GM19455 (cell line): ENCODE data around the gene TSHR.
"Not testable (repeated sequence)": the region's sequence is repeated elsewhere in the genome, so short reads cannot be mapped to it uniquely, and the experiment has no call there.

Experiments used
- ATAC-seq: cut with Tn5 transposase; IDR thresholded peaks from one replicate; pipeline ENCODE4 v1.9.1; 2021; ENCODE audit not compliant: unreplicated experiment

TSHR gene

DNA sequence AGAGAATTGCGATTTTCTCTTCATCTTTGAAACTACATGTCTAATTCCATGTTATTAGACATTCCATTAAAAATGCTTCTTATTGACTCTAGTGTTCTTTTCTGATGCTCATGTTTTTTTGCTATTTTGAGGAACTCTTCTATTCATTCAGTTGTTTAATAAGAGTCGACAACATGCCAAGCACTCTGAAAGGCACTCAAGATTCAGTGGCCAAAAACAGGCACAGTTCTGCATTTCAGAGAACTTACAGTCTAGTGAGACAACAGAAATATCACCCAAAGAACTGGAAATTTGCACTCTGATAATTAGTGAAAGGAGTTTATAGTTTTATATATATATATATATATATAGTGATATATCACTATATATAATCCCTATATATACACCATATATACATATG is 111.7 kb downstream of the TSHR start:
- ATAC-seq = no peak

DNA sequence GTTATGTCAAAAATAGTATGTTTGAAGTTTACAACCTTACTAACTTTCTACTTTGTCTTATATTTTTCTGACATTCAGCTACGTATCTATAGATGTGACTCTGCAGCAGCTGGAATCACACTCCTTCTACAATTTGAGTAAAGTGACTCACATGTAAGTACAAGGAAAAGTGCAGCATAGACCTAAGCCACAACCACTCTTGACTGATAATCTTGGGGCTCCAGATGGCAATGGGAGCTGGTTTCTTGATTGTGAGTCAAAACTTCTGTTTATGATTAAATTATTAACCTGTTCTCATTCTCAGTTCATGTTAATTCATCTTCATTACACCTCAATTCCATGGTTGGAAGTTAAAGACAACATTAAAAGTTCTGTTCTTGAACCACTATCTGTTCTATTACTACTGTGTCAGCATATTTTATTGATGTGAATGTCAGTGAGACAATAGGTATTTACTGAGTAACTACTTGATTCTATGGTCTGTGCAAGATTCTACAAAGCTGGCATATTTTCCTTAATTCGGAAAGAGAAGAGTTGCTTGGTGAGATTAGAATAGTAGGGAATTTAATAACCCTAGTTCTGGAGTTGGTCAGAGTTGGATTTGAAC is 112.9 kb downstream of the TSHR start:
- ATAC-seq = no peak

DNA sequence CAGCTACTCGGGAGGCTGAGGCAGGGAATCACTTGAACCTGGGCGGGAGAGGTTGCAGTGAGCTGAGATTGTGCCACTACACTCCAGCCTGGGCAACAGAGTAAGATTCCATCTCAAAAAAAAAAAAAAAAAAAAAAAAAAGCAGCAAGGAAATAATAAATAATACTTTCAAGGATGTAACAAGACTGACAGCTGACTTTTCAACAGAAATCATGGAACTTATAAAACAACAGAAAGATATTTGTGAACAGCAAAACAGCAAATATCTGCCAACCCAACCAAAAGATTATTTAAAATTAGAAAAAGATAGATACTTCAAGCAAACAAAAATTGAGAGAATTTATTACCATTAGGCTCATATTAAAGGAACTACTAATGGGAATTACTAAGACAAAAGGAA is 115.1 kb downstream of the TSHR start:
- ATAC-seq = no peak

DNA sequence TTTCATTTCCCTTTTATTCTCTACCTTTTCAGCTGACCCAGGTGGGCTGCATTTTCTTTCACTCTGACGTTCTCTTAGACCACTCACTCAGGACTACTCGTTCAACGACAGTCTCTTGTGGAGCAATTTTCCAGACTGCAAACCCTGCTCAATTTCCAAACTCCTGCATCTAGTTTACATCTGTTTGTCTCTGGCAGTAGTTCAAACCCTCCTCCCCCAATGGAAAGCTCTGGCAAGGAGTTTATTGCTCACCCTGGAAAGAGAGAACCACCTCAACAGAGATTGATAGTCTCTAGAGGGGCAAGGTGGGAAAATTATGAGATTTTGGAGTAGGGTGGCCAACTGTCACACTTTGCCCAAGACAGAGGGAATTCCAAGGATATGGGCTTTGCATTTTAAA is 130.2 kb downstream of the TSHR start:
- no peak for ATAC-seq

DNA sequence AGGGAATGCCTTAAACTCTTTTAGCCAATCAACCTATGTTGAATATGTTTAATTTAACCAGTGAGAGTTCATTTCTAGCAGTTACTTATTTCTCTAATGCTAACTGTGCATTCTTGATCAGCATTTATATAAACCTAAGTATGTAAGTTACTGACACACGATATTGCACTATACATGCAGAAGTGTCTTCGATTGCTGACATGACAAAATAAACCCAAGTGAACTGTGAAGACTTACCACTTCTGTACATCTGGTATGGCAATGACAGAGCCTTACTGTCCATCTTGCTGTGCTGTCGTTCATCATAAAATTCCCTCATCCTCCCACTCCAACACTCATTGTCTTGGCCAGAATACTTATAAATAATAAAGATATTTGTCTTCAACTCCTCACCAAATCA is 131.8 kb downstream of the TSHR start:
- ATAC-seq = no peak

DNA sequence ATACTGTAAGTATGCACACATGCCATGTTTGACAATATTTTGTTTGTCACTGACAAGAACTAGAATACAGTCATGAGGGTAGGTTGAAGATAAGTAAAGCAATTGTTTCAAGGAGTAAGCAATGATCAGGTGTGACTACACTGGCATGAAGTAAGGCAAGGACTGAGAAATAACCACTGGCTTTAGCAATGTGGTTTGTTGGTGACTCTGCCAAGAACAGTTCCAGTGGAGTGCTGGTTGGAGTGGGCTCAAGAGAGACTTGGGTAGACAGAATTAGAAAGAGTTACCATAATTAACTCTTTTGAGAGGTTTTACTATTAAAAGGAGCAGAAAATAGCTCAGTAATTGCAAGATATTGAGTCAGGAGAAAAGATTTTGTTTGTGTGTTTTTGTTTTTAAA is 135.7 kb downstream of the TSHR start:
- no peak for ATAC-seq

DNA sequence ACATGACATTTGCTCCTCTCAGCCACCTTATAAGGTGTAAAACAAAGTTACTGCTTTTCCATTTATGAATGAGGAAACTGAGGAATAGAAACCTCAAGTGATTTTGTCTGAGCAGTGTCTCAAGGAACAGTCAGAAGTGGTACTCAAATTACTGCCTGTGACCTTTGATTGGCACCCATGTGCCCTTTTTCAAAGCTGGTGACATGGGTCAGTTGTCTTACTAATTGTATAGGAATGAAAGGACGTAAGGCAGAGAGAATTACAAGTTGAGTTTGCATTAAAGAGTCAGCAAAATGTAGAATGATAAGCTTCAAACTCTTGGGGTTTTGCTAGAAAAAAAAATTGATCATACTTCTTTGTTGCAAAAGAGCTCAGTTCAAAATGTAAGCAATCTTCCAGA is 136.2 kb downstream of the TSHR start:
- no peak for ATAC-seq

DNA sequence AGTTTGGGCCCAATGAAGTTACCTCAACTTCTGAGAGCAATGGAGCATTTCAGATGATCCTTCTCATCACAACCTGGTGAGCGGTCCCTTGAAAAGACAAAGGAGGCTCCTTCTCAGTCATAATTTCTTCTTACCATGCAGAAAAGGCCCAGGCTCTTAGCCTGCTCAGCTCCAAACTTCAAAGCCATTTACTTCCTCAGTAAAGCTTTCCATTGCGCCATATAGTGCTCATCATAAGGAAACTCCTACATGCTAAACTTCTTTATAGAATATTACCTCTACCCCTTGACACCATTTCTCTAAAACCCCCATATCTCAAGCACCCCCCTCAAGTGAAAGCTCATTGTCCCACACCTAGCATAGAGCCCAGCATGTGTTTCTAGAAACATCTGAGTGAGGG is 138.2 kb downstream of the TSHR start:
- ATAC-seq = no peak

DNA sequence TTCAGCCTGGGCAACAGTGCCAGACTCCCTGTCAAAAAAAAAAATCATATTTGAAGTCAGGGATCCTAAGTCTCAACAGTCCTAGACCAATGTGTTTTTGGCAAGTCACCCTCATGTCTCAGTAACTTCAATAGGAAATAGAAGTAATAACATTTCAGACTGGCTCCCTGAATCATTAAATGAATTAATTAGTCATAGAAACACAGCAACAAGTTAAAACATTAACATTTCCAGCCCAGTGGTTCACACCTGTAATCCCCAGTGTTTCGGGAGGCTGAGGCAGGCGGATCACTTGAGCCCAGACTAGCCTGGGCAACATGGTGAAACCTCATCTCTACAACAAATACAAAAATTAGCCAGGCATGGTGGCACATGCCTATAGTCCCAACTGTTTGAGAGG is 140.1 kb downstream of the TSHR start:
- ATAC-seq = no peak

DNA sequence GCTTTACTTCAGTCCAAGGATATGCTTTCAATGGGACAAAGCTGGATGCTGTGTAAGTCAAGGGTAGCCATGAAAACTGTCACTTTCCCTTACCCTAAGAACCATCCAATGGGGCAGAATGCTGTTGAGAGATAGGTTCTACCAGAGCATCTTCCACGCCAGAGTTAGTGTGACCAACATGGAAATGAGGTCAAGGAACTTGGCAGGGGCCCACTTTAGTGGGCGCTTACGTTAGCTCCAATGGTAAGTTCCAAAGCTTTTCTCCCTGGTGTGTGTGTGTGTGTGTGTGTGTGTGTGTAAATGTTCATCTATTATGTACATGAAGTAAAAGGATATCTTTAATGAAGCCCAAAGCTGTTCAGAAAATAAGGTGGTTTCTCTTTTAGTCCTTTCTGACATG is 141.2 kb downstream of the TSHR start:
- ATAC-seq = no peak

DNA sequence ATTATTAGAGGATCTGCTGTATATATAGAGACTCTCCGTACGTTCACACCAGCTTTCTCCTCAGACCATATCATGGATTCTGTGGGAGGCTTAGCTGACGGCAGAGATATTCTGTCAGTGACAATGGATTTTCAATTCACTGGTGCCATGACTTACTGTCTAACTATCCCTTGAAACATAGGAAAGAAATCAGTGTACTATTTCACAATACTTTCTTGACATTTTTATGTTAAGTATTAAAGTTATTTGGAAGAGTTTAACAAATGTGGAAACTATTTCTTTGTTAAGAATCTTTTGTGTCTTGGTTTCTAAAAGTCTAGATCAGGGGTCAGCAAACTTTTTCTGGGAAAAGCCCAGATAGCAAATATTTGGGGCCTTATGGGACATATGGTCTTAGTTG is 146.8 kb downstream of the TSHR start:
- no peak for ATAC-seq

DNA sequence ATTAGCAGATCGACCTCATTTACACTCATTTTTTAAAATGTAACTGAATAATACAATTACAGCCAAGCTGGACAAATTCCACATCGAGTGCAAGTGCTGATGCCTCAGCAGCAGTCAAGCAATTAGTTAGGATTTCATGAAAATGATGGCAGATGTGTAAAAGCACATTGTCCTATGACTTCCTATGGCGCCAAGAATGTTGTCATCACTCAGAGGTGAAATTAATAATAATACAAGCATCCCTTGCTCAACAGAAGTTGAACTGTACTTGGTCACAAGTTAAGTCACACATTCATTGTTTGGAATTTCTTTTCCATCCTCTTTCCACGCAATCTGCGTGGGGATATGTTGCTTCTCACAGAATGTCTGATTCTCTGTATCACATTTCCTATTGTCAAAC is 148.0 kb downstream of the TSHR start:
- no peak for ATAC-seq

DNA sequence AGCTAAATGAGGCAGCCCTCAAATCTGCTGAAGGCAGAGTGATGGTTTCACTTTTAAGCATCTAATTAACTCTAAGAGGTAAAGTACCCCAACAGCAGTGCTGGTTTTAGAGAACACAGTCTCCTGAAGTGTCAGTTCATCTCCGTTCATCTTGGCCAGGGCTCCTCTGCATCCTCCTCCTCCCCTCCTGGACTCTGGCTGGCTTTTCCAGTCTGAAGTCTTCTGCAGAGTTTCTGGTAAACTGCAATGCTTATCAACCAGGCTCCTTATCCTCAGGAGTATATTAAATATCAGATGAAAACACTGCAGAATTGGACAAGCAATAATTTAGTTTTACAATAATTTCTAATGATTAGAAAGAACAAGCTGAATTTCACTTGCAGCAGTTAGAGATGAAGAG is 150.0 kb downstream of the TSHR start:
- ATAC-seq = no peak

DNA sequence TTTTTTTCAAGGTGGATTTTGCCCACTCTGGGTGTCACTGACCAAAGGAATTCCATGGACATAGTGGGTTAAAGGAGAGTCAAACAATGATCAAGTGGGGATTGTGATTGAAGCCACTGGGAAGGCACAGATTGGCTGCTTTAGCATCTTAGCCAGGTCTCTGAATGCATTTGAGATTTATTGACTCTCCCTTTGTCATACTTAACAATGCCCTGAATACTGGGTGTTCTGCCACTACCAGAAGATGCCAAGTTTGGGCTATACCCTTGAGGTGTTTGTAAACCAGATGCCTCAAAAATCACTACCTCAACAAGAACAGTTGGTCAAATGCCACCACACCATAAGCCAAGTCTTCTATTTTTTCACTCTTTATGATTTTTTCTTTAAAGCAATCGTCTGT is 150.5 kb downstream of the TSHR start:
- no peak for ATAC-seq

DNA sequence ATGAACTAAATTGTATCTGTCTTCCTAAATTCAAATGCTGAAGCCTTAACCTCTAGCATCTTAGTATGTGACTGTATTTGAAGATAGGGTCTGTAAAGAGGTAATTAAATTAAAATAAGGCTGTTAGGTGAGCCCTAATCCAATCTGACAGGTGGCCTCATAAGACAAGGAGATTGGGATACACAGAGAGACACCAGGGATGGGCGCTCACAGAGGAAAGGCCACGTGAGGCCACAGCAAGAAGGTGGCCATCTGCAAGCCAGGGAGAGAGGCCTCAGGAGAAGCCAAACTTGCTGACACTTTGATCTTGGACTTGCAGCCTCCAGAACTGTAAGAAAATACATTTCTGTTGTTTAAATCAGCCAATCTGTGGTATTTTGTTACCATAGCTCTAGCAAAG is 154.8 kb downstream of the TSHR start:
- no peak for ATAC-seq

DNA sequence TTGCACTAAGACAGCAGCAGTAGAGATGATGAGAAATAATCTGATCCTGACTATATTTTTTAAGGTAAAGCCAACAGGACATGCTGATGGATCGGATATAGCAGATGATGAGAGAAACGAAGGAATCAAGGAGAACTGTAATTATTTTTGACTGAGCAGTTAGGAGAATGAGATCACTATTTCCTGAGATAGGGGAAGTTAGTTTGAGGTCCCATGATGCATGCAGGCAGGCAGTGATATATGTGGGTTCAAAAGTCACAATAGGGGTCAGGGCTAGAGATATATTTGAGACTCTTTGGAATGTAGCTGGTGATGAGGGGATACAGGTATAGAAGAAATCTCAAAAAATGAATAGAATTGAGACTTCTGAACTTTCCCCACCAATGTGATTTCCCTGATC is 157.8 kb downstream of the TSHR start:
- no peak for ATAC-seq

DNA sequence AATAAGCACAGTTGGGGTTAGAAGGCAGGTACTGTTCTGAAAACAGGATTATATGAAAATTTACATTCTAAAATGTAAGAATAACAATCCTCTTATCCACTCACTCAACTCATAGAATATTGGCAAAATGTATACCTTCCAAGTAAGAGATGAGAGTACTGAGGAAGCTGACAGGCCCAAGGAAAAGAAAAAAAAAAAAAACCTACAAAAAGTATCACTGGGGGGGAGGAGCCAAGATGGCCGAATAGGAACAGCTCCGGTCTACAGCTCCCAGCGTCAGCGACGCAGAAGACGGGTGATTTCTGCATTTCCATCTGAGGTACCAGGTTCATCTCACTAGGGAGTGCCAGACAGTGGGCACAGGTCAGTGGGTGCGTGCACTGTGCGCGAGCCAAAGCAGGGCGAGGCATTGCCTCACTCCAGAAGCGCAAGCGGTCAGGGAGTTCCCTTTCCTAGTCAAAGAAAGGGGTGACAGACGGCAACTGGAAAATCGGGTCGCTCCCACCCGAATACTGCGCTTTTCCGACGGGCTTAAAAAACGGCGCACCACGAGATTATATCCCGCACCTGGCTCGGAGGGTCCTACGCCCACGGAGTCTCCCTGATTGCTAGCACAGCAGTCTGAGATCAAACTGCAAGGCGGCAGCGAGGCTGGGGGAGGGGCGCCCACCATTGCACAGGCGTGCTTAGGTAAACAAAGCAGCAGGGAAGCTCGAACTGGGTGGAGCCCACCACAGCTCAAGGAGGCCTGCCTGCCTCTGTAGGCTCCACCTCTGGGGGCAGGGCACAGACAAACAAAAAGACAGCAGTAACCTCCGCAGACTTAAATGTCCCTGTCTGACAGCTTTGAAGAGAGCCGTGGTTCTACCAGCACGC is 158.8 kb downstream of the TSHR start:
- not testable (repeated sequence) for ATAC-seq

DNA sequence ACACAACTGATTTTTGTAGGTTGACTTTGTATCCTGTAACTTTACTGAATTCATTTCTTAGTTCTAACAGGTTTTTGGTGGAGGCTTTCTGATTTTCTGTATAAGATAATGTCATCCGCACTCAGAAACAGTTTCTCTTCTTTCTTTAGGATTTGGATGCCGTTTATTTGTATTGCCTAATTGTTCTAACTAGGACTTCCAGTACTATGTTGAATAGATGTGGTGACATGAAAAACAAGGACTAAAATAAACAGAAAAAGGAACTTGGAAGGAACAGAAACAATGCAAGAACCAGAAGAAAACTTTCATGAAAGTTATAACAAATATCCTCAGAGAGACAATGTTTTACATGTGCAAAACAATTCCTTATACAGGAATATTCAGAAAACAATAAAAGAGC is 165.1 kb downstream of the TSHR start:
- ATAC-seq = no peak

DNA sequence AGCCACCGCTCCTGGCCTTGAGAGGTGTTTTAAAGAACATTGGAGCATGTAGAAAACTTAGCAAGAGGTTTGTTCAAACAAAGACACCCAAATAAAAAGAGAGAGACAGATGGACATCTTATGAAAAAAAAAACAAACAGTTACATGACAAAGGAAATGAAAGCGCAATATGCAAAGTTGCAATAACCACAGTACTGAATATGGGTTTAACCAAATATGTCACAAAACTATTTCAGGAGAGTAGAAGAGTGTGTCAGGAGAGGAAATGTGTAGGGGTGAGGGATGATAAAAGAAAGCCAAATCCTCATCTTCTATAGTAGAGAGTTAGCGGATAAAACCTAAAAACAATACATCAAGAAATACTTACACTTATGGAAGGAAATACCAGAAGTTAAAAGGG is 166.9 kb downstream of the TSHR start:
- peak; percentile 99 for ATAC-seq

DNA sequence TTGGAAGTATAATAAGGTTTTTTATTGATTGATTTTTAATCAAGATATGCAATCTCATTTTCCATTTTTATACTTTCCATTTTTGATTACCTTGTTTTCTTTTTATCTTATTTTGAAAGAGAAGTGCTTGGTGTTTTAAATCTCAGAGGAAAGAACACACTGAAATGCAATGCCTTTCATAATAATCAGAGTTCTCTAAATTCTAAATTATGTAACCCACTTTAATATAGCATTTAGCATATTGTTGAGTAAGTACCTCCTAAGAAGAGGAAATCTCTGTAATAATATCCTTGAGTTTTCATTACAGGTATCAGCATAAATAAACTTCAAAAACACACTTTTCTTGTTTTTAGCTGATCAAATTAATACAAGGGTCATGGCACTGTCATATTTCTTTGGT is 168.4 kb downstream of the TSHR start:
- no peak for ATAC-seq

DNA sequence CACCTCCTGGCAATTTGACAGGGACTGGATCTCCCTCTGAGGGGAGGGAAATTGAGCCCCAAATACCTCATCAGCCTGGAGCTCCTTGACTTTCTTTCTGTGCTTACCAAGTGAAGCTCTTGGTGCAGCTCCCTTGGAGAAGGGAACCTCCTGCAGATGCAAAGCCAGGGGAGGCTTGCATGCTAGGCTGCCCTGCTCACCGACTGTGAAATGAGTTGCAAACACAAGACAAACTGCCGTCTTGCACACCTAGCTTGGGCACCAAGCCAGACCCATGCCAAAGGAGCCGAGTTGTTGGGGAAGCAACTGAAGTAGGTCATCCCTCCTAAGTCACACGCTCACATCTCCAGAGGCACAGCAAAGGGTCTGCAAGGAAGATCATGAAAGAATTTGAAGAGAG is 170.1 kb downstream of the TSHR start:
- ATAC-seq = no peak

DNA sequence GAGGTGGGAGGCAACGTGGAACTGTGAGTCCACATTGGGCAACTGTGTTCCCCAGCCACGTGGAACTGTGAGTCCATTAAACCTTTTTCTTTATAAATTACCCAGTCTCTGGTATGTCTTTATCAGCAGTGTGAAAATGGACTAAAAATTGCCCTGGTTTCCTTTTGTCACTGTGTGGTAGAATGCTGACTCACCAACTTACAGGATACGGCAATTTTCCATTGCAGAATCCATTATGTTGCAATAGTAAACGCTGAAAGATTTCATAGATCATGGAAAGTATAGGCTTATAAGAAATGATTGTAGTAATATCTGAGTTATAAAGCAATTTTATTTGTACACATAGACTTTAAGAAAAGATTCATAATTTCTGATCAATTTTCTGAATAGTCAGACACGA is 172.4 kb downstream of the TSHR start:
- no peak for ATAC-seq

DNA sequence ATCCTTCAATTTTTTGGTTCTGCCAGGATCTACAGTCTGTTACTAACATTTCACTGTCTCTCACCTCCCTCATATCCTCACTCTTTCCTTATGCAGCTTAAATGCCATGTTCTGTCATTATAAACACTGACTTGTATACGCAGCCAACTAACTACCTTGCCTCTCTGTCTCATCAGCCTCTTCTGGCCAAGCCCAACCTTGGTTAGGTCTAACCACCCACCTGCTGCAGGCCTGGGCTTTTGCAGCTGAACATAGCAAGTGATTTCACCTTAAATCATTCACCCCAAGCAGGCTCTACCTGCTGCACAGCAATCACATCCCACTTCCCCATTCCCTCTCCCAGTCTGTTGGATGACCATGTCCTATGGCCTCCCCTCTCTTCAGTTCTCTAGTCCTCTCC is 173.8 kb downstream of the TSHR start:
- ATAC-seq = no peak
